Naive B cell (primary cell): ENCODE results near the gene C15orf61. TPM values are rescaled to one million over a fixed set of nuclear protein-coding genes. Genes with fewer than 3 reads are reported as not detected.

Experiments
- polyA plus RNA-seq, 6 donors: library from polyadenylated mRNA; unstranded; fragments of 300-500 nt; fragmentation: Illumina TruSeq; gene quantifications; one replicate each; pipeline ENCODE4 v1.2.3, GENCODE V29; 2021; ENCODE audit warnings: low read depth in 6 of 6

C15orf61 gene
- polyA plus RNA-seq, 6 donors from 2014 or later = 3.5 to 8.9 (median 6.0) TPM

Other genes with a start within 250 kb of the C15orf61 start
- gene MAP2K5, start 21.6 kb downstream of the C15orf61 start, polyA plus RNA-seq = 10 to 100 TPM; 11.4 to 23.1 (median 14.7) TPM